Left forelimb (tissue), 1 donor: ENCODE data around the gene NRG4.
A peak's percentile ranks its signal among the peaks of the same experiment; 100 is the strongest.
"Not testable (repeated sequence)": the region's sequence is repeated elsewhere in the genome, so short reads cannot be mapped to it uniquely, and the experiment has no call there.

Source experiments
- DNase-seq: peaks from one replicate; pipeline ENCODE4 v3.0.0-alpha.2; 2018; ENCODE audit warnings: low spot score

The NRG4 gene

GRCh38 chr15:75926931-75927330, 85.3 kb downstream of the NRG4 start:
- DNase-seq: no peak

- DNase-seq: no peak
Measured at GRCh38 chr15:75925440-75925839, 86.8 kb downstream of the NRG4 start.

GRCh38 chr15:75924576-75924975, 87.6 kb downstream of the NRG4 start:
- no peak for DNase-seq

GRCh38 chr15:75923756-75924155, 88.5 kb downstream of the NRG4 start:
- no peak for DNase-seq

GRCh38 chr15:75921732-75922703, 90.2 kb downstream of the NRG4 start:
- DNase-seq: no peak

- no peak for DNase-seq
Measured at GRCh38 chr15:75920079-75920478, 92.1 kb downstream of the NRG4 start.

GRCh38 chr15:75918135-75918534, 94.1 kb downstream of the NRG4 start:
- DNase-seq: no peak

GRCh38 chr15:75916978-75917377, 95.2 kb downstream of the NRG4 start:
- DNase-seq: no peak

GRCh38 chr15:75910355-75910754, 101.9 kb downstream of the NRG4 start:
- not testable (repeated sequence) for DNase-seq

GRCh38 chr15:75905231-75905630, 107.0 kb downstream of the NRG4 start:
- DNase-seq: no peak

- peak; percentile 91 for DNase-seq
Measured at GRCh38 chr15:75903331-75904239, 108.6 kb downstream of the NRG4 start, which contains the start of gene FBXO22. FBXO22 (plus strand) TSS chr15:75903878; CDS start chr15:75903964, 86 bp downstream.

- no peak for DNase-seq
Measured at GRCh38 chr15:75902129-75902557, 110.1 kb downstream of the NRG4 start.

- no peak for DNase-seq
Measured at GRCh38 chr15:75900577-75900976, 111.6 kb downstream of the NRG4 start.

GRCh38 chr15:75895731-75896130, 116.5 kb downstream of the NRG4 start:
- no peak for DNase-seq

- no peak for DNase-seq
Measured at GRCh38 chr15:75891895-75892294, 120.3 kb downstream of the NRG4 start.
